K562 (cell line): ENCODE measurements around the gene CYP2W1. TPM values are rescaled to one million over a fixed set of nuclear protein-coding genes. Genes with fewer than 3 reads are reported as not detected.

Experiments used
- AFF4 ChIP-seq: sonication (generic); formaldehyde crosslinking; IDR thresholded peaks from 2 replicates; pipeline ENCODE4 v1.8.0; 2023; ENCODE audit warnings: mild to moderate bottlenecking, missing genetic modification reagents
- FOXP1 ChIP-seq: sonication (generic); formaldehyde crosslinking; IDR thresholded peaks from 2 replicates; pipeline ENCODE4 v1.8.0; 2022; ENCODE audit warnings: mild to moderate bottlenecking, missing genetic modification reagents
- GABPB1 ChIP-seq: sonication (generic); formaldehyde crosslinking; IDR thresholded peaks from 2 replicates; pipeline ENCODE4 v1.8.0; 2022; ENCODE audit warnings: mild to moderate bottlenecking, missing genetic modification reagents
- HDAC3 ChIP-seq: fragments of 450-650 bp; IDR thresholded peaks from 2 replicates; pipeline ENCODE4 v1.6.1; 2018; ENCODE audit warnings: borderline replicate concordance, mild to moderate bottlenecking, moderate library complexity; ENCODE audit not compliant: partially characterized antibody
- HMBOX1 ChIP-seq: sonication (generic); IDR thresholded peaks from 2 replicates; pipeline ENCODE4 v1.6.1; 2016
- HNRNPL ChIP-seq: fragments of 200-400 bp; formaldehyde crosslinking; IDR thresholded peaks from 2 replicates; pipeline ENCODE4 v1.6.1; 2017; ENCODE audit warnings: low read depth, mild to moderate bottlenecking, low read length
- ILK ChIP-seq: fragments of 450-650 bp; IDR thresholded peaks from 2 replicates; pipeline ENCODE4 v1.6.1; 2016; ENCODE audit warnings: missing genetic modification characterization, low read depth, mild to moderate bottlenecking, missing compliant biosample characterization, moderate library complexity, borderline replicate concordance
- NEUROD1 ChIP-seq: fragments of 150-350 bp; IDR thresholded peaks from 2 replicates; pipeline ENCODE4 v1.6.1; 2014; ENCODE audit warnings: borderline replicate concordance, low read length, low read depth; ENCODE audit not compliant: partially characterized antibody
- NFRKB ChIP-seq: fragments of 450-650 bp; IDR thresholded peaks from 2 replicates; pipeline ENCODE4 v1.6.1; 2016; ENCODE audit warnings: low read depth
- POLR2A ChIP-seq: fragments of 450-650 bp; conservative IDR thresholded peaks from 2 replicates; pipeline ENCODE4 v1.6.1; 2016
- RAD51 ChIP-seq: fragments of 450-650 bp; IDR thresholded peaks from 2 replicates; pipeline ENCODE4 v1.7.1; 2016; ENCODE audit warnings: low read depth, mild to moderate bottlenecking, borderline replicate concordance
- SETDB1 ChIP-seq: IDR thresholded peaks from one replicate; pipeline ENCODE4 v1.6.1; 2012; ENCODE audit warnings: low read length, control low read depth, inconsistent platforms
- SUPT5H ChIP-seq: fragments of 450-650 bp; IDR thresholded peaks from 2 replicates; pipeline ENCODE4 v1.6.1; 2016
- THRB ChIP-seq: fragments of 450-650 bp; formaldehyde crosslinking; conservative IDR thresholded peaks from 2 replicates; pipeline ENCODE4 v1.4.0; 2022; ENCODE audit warnings: mild to moderate bottlenecking, missing genetic modification characterization
- UBTF ChIP-seq, 2 experiments: IDR thresholded peaks; 2 replicates each; pipeline ENCODE4 v1.6.1; 2012; ENCODE audit warnings: improper control_type of control experiment in 2 of 2, low read depth in 2 of 2, low read length in 2 of 2, borderline replicate concordance in 1 of 2
- USF1 ChIP-seq: sonication (generic); formaldehyde crosslinking; IDR thresholded peaks from 2 replicates; pipeline ENCODE4 v1.9.0; 2022; ENCODE audit warnings: mild to moderate bottlenecking, missing genetic modification reagents
- ZNF668 ChIP-seq: fragments of 250-450 bp; sonication (Bioruptor Pico); IDR thresholded peaks from 2 replicates; pipeline ENCODE4 v1.8.0; 2022; ENCODE audit warnings: mild to moderate bottlenecking, inconsistent platforms
- polyA plus RNA-seq, 8 experiments: library from polyadenylated mRNA; depleted of rRNA in 4 of 8; stranded (reverse) in 5 of 8; unstranded in 3 of 8; fragments of >200 nt; fragmentation: Nextera tagmentation in 2 of 8; fragmentation: Illumina TruSeq in 1 of 8; extraction: Ambion mirVana in 2 of 8; extraction: Trizol in 1 of 8; gene quantifications; 2 replicates each; pipeline versions ENCODE4 v1.2.1 to v1.2.3, GENCODE V29; 2011 to 2014; ENCODE audit warnings: inconsistent platforms in 1 of 8, missing spikeins in 1 of 8
- total RNA-seq, 7 experiments: library from RNA; depleted of rRNA in 6 of 7; stranded (reverse); fragments of >200 nt in 6 of 7; fragmentation: Illumina TruSeq in 2 of 7; extraction: Trizol in 2 of 7; gene quantifications; 2 replicates each; pipeline versions ENCODE4 v1.2.1 to v1.2.3, GENCODE V29; 2011 to 2021; ENCODE audit warnings: low replicate concordance in 1 of 7

The CYP2W1 gene
- total and polyA plus RNA-seq, 9 of the 15 experiments (the other 6 are each of a cell fraction or from before 2014, with no cell fraction given) = not detected

- peak; percentile 59; the same call in 1 of the 2 replicates for TF ChIP-seq NFRKB
- TF ChIP-seq NEUROD1 = peak; percentile 33
- peak; percentile 96 for TF ChIP-seq SUPT5H
- 0 out of 2 replicates have a peak, but pooled peaks have one; percentile 38 for TF ChIP-seq RAD51
- TF ChIP-seq THRB (CRISPR knock-in tag) = 0 out of 2 replicates have a peak, but pooled peaks have one; percentile 47
- TF ChIP-seq POLR2A = peak; percentile 94
- peak; percentile 66; the same call in 1 of the 2 replicates for TF ChIP-seq HNRNPL
- TF ChIP-seq ZNF668 (CRISPR knock-in tag) = no peak
- peak; percentile 77 for TF ChIP-seq GABPB1
- TF ChIP-seq USF1 = no peak; the same call in 1 of the 2 replicates
- TF ChIP-seq SETDB1 = no peak
- 0 out of 2 replicates have a peak, but pooled peaks have one; percentile 61 for TF ChIP-seq AFF4
- no peak for TF ChIP-seq ILK (tag)
- no peak for TF ChIP-seq HMBOX1
- TF ChIP-seq HDAC3 = no peak
- TF ChIP-seq FOXP1 (CRISPR knock-in tag) = peak; percentile 58; the same call in 1 of the 2 replicates
- peak; percentile 42 to 70; a peak in 1 of 4 replicates for TF ChIP-seq UBTF (IDR thresholded peaks at IDR 0.05; ENCODE audit: borderline replicate concordance in 1 of 2, low read depth in 2 of 2, low read length in 2 of 2)
Measured at GRCh38 chr7:974820-975681, 7.9 kb upstream of the CYP2W1 start, which contains the start of gene COX19 (continued).
